ENCODE data around the gene CSNK2A1.
A peak's percentile ranks its signal among the peaks of the same experiment; 100 is the strongest.

The CSNK2A1 gene

DNA sequence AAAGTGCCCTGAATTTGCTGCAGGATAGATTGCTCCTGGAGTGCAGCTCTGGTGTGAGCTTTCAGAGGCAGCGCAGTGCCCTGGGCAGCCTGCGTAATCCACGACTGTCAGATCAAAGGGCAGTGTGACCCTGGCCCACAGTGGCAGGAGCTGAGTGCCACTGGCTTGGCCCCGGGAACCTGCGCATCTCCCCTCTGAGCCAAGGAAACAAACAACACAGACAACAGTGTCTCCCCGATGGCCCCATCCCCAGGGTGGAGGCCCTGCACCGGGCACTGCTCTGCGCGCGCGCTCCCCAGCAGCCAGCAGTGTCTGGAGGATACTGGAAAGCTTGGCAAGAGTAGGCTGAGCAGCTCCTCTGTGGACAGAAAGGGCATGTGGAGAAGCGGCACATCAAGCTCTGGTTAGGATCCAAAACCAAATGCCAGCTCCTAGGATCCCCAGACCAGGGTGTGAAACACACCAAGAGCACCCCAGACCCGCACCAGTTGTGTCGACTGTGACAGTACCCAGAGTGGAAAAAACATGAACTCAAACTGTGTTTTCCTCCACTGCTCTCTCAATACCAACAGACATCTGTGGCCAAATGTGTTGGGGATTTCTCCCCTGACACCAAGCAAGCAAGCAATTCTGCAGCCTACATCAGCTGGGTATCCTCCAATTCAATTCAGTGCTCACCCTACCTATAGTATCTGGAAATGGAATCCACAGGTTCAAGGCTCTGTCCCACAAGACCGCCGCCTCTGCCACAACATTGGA lies 108.8 kb downstream of the CSNK2A1 start:
- H3K27ac ChIP-seq (replicated peaks), result no peak overlapping the region
- H3K4me3 ChIP-seq (replicated peaks; ENCODE audit: insufficient read depth, low read length), result no peak overlapping the region
- no peaks in the 10 kb centered on the region for H3K27me3 ChIP-seq (ENCODE audit: insufficient read depth, poor library complexity, severe bottlenecking)
- TF ChIP-seq CTCF (IDR thresholded peaks at IDR 0.05; ENCODE audit: insufficient read depth, low read length), result no peak
- TF ChIP-seq POLR2AphosphoS5 (IDR thresholded peaks at IDR 0.05; ENCODE audit: low read depth), result peak; percentile 43; the same call in 1 of the 2 replicates
- no peak for TF ChIP-seq SPI1 (IDR thresholded peaks at IDR 0.05; ENCODE audit: borderline replicate concordance, low read depth)
- TF ChIP-seq, protein P1, sequence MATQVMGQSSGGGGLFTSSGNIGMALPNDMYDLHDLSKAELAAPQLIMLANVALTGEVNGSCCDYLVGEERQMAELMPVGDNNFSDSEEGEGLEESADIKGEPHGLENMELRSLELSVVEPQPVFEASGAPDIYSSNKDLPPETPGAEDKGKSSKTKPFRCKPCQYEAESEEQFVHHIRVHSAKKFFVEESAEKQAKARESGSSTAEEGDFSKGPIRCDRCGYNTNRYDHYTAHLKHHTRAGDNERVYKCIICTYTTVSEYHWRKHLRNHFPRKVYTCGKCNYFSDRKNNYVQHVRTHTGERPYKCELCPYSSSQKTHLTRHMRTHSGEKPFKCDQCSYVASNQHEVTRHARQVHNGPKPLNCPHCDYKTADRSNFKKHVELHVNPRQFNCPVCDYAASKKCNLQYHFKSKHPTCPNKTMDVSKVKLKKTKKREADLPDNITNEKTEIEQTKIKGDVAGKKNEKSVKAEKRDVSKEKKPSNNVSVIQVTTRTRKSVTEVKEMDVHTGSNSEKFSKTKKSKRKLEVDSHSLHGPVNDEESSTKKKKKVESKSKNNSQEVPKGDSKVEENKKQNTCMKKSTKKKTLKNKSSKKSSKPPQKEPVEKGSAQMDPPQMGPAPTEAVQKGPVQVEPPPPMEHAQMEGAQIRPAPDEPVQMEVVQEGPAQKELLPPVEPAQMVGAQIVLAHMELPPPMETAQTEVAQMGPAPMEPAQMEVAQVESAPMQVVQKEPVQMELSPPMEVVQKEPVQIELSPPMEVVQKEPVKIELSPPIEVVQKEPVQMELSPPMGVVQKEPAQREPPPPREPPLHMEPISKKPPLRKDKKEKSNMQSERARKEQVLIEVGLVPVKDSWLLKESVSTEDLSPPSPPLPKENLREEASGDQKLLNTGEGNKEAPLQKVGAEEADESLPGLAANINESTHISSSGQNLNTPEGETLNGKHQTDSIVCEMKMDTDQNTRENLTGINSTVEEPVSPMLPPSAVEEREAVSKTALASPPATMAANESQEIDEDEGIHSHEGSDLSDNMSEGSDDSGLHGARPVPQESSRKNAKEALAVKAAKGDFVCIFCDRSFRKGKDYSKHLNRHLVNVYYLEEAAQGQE (IDR thresholded peaks at IDR 0.05; ENCODE audit: insufficient replicate concordance, low read depth), result no peak
- no peak for DNase-seq (ENCODE audit: low read depth in 1 of 2, low spot score in 1 of 2)

DNA sequence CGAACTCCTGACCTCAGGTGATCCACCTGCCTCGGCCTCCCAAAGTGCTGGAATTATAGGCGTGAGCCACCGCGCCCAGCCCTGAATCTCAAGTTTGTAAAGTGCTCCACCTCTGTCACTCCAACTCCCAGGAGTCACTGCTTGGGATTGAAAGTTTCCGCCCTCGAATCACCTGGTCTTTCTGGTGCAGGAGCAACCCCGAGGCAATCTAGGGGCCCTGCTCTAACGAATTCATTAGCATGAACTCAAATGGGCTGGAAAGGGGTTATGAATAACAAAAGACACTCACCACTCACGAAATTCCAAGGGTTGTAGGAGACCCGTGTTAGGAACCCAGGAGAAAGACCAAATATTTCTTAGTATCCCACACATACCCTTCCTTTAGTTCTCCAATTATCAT lies 109.4 kb downstream of the CSNK2A1 start:
- Histone ChIP-seq H3K4me3 (replicated peaks; ENCODE audit: insufficient read depth, low read length) (no peak overlapping the region), H3K27me3 (ENCODE audit: insufficient read depth, poor library complexity, severe bottlenecking) (no peaks in the 10 kb centered on the region), H3K27ac (replicated peaks) (no peak overlapping the region)
- no peak for TF ChIP-seq POLR2AphosphoS5 (IDR thresholded peaks at IDR 0.05; ENCODE audit: low read depth)
- no peak for TF ChIP-seq GABPA (IDR thresholded peaks at IDR 0.05; ENCODE audit: low read depth)
- TF ChIP-seq, protein P1 (IDR thresholded peaks at IDR 0.05; ENCODE audit: insufficient replicate concordance, low read depth), result no peak
- TF ChIP-seq CTCF (IDR thresholded peaks at IDR 0.05; ENCODE audit: insufficient read depth, low read length), result no peak
- no peak for TF ChIP-seq SPI1 (IDR thresholded peaks at IDR 0.05; ENCODE audit: borderline replicate concordance, low read depth)
- DNase-seq (ENCODE audit: low read depth in 1 of 2, low spot score in 1 of 2), result no peak

- DNase-seq (ENCODE audit: low read depth in 1 of 2, low spot score in 1 of 2), result no peak
- no peak for TF ChIP-seq SPI1 (IDR thresholded peaks at IDR 0.05; ENCODE audit: borderline replicate concordance, low read depth)
- Histone ChIP-seq H3K27me3 (ENCODE audit: insufficient read depth, poor library complexity, severe bottlenecking) (no peaks in the 10 kb centered on the region), H3K27ac (replicated peaks) (no peak overlapping the region), H3K4me3 (replicated peaks; ENCODE audit: insufficient read depth, low read length) (no peak overlapping the region)
These were observed 110.2 kb downstream of the CSNK2A1 start for GRCh38 chr20:433300-433975.

GRCh38 chr20:432677-433299 lies 110.8 kb downstream of the CSNK2A1 start:
- H3K4me3 ChIP-seq (replicated peaks; ENCODE audit: insufficient read depth, low read length), result no peak overlapping the region

More at GRCh38 chr20:432677-433299, 110.8 kb downstream of the CSNK2A1 start:
- TF ChIP-seq SPI1 (IDR thresholded peaks at IDR 0.05; ENCODE audit: borderline replicate concordance, low read depth) (no peak), POLR2AphosphoS5 (IDR thresholded peaks at IDR 0.05; ENCODE audit: low read depth) (no peak), GABPA (IDR thresholded peaks at IDR 0.05; ENCODE audit: low read depth) (no peak), CTCF (IDR thresholded peaks at IDR 0.05; ENCODE audit: insufficient read depth, low read length) (no peak)
- TF ChIP-seq, protein P1 (IDR thresholded peaks at IDR 0.05; ENCODE audit: insufficient replicate concordance, low read depth), result no peak
- DNase-seq (ENCODE audit: low read depth in 1 of 2, low spot score in 1 of 2), result no peak
- H3K27ac ChIP-seq (replicated peaks), result no peak overlapping the region
- H3K27me3 ChIP-seq (ENCODE audit: insufficient read depth, poor library complexity, severe bottlenecking), result no peaks in the 10 kb centered on the region
